Adrenal gland (tissue), 12 donors: ENCODE results near the gene CMTM6. TPM values are rescaled to one million over a fixed set of nuclear protein-coding genes. Genes with fewer than 3 reads are reported as not detected.
"Not testable (repeated sequence)": the region's sequence is repeated elsewhere in the genome, so short reads cannot be mapped to it uniquely, and the experiment has no call there.

Source experiments
- DNase-seq, 7 donors: peaks; one replicate each; pipeline ENCODE4 v3.0.0-alpha.2; 2019 to 2020
- H3K27ac ChIP-seq, 5 donors: fragments of 200-600 bp; sonication (generic) in 4 of 5; 1 replicate in 3 of 5; 2 replicates in 2 of 5; pipeline versions ENCODE4 v1.5.1 to v1.8.0; 2016 to 2020; ENCODE audit warnings: mild to moderate bottlenecking in 1 of 5
- H3K27me3 ChIP-seq: fragments of 200-600 bp; 2 replicates; pipeline ENCODE4 v1.8.0; 2021
- H3K36me3 ChIP-seq, 2 donors: fragments of 200-600 bp; replicated peaks in 1 of 2; 1 replicate in 1 of 2; 2 replicates in 1 of 2; pipeline versions ENCODE4 v1.5.1 to v1.8.0; 2018 to 2022
- H3K4me1 ChIP-seq, 2 donors: fragments of 200-600 bp; replicated peaks in 1 of 2; 1 replicate in 1 of 2; 2 replicates in 1 of 2; pipeline versions ENCODE4 v1.5.1 to v1.8.0; 2018 to 2021
- H3K4me3 ChIP-seq, 4 donors: fragments of 200-600 bp; sonication (generic) in 3 of 4; one replicate each; pipeline ENCODE4 v1.5.1; 2016 to 2018
- H3K9me3 ChIP-seq, 3 donors: fragments of 200-600 bp; sonication (generic) in 1 of 3; replicated peaks in 1 of 3; 1 replicate in 2 of 3; 2 replicates in 1 of 3; pipeline versions ENCODE4 v1.5.1 to v1.8.0; 2016 to 2021
- CTCF ChIP-seq, 6 experiments: fragments of 450-650 bp in 4 of 6; fragments of 200-600 bp in 2 of 6; sonication (generic) in 1 of 6; IDR thresholded peaks; 1 replicate in 5 of 6; 2 replicates in 1 of 6; pipeline versions ENCODE4 v1.5.1 to v1.8.0; 2016 to 2021; ENCODE audit warnings: antibody characterized with exemption in 6 of 6, mild to moderate bottlenecking in 2 of 6, moderate library complexity in 1 of 6
- POLR2A ChIP-seq, 2 donors: fragments of 450-650 bp; IDR thresholded peaks; one replicate each; pipeline ENCODE4 v1.6.1; 2017; ENCODE audit warnings: antibody characterized with exemption in 2 of 2, mild to moderate bottlenecking in 2 of 2, moderate library complexity in 1 of 2
- WGBS, 4 donors: extraction: QIAGEN DNeasy Blood & Tissue Kit in 2 of 4; methylation state at CpG; one replicate each; pipeline versions ENCODE4 v1.1.5 to v1.1.7; 2013 to 2017; 5-methylcytosine and 5-hydroxymethylcytosine counted together
- intact Hi-C, 2 donors: fragments of 100-400 bp; cut with DNase I; formaldehyde crosslinking; loops; one replicate each; pipeline versions ENCODE4 v1.14.1 to v1.15.0; 2022 to 2023
- polyA plus RNA-seq, 3 donors: library from polyadenylated mRNA; stranded (reverse); fragments of 200-250 nt in 2 of 3; fragments of 350-450 nt in 1 of 3; fragmentation: Illumina TruSeq in 1 of 3; extraction: RNeasy Lipid Tissue Mini Kit (QIAGEN cat#74804) in 1 of 3; gene quantifications; one replicate each; pipeline ENCODE4 v1.2.3, GENCODE V29; 2013 to 2014
- total RNA-seq, 9 donors: library from RNA; depleted of rRNA in 4 of 9; stranded (reverse); fragments of >200 nt in 4 of 9; fragments of 120-200 nt in 1 of 9; fragmentation: NEBNext Ultra II Directional in 1 of 9; extraction: Animal tissue kit (Norgen Biotek cat#: 25700) in 1 of 9; gene quantifications; one replicate each; pipeline versions ENCODE4 v1.1.0 to v1.2.4, GENCODE V29; 2013 to 2023
- donor health status: healthy with polysubstance abuse.
- donor health status: Bipolar disorder and iron deficiency.
- donor health status: DM: yes; HTN: yes; CAD: no.
- donor health status: DM: no; HTN: no; CAD: no.
- donor health status: DM: no; HTN: no; CAD: no.
- donor health status: DM: yes; HTN: yes; CAD: no.

CMTM6 gene
- total and polyA plus RNA-seq, 12 donors: 13.5 to 62.5 (median 42.4) TPM

GRCh38 chr3:32474201-32474600, 28.5 kb downstream of the CMTM6 start:
- Histone ChIP-seq H3K36me3 (no peaks in the 10 kb centered on the region), H3K4me1 (peaks cover 0 to 13% of the 10 kb centered on the region in 2 donors), H3K27me3 (no peaks in the 10 kb centered on the region), H3K4me3 (no peak overlapping the region), H3K9me3 (no peaks in the 10 kb centered on the region), H3K27ac (no peak overlapping the region)
- TF ChIP-seq POLR2A (IDR thresholded peaks at IDR 0.05) (no peak), CTCF (IDR thresholded peaks at IDR 0.05) (no peak)
- DNase-seq: no peak
- WGBS, 4 donors: 92 to 96% (median 95%) methylated on average over 2 of the region's 2 CpGs
- intact Hi-C loops: no loop called here

GRCh38 chr3:32472151-32472550, 30.5 kb downstream of the CMTM6 start:
- H3K27me3 ChIP-seq, H3K27ac ChIP-seq, DNase-seq, H3K36me3 ChIP-seq, H3K9me3 ChIP-seq, intact Hi-C loops, H3K4me3 ChIP-seq: not testable (repeated sequence)
- 90 to 98% (median 94%) methylated on average over 12 of the region's 12 CpGs for WGBS, 4 donors
- peaks cover 0 to 20% of the 10 kb centered on the region in 2 donors for H3K4me1 ChIP-seq

- intact Hi-C loops: no loop called here
- peaks cover 0 to 20% of the 10 kb centered on the region in 2 donors for H3K4me1 ChIP-seq
- no peaks in the 10 kb centered on the region for H3K36me3 ChIP-seq
- no peaks in the 10 kb centered on the region for H3K9me3 ChIP-seq
- DNase-seq: no peak
- TF ChIP-seq CTCF (IDR thresholded peaks at IDR 0.05) (no peak), POLR2A (IDR thresholded peaks at IDR 0.05) (no peak)
- H3K4me3 ChIP-seq: no peak overlapping the region
- no peaks in the 10 kb centered on the region for H3K27me3 ChIP-seq
- no peak overlapping the region for H3K27ac ChIP-seq
- 64 to 94% (median 85%) methylated on average over 3 of the region's 3 CpGs for WGBS, 4 donors
These were observed 31.4 kb downstream of the CMTM6 start for GRCh38 chr3:32471246-32471645.

GRCh38 chr3:32470362-32470761, 32.3 kb downstream of the CMTM6 start:
- intact Hi-C loops: no loop called here
- WGBS, 4 donors: 93 to 95% (median 95%) methylated on average over 5 of the region's 5 CpGs

More at GRCh38 chr3:32470362-32470761, 32.3 kb downstream of the CMTM6 start:
- H3K27ac ChIP-seq: no peak overlapping the region
- H3K27me3 ChIP-seq: no peaks in the 10 kb centered on the region
- DNase-seq: no peak
- peaks cover 0 to 20% of the 10 kb centered on the region in 2 donors for H3K4me1 ChIP-seq
- H3K4me3 ChIP-seq: no peak overlapping the region
- no peaks in the 10 kb centered on the region for H3K36me3 ChIP-seq
- H3K9me3 ChIP-seq: no peaks in the 10 kb centered on the region
- TF ChIP-seq POLR2A (IDR thresholded peaks at IDR 0.05) (no peak), CTCF (IDR thresholded peaks at IDR 0.05) (no peak)
